Iris pigment epithelial cell (primary cell): ENCODE measurements around the gene KIAA0232.

Experiments used
- DNase-seq: peaks from one replicate; pipeline ENCODE4 v3.0.0-alpha.2; 2011; ENCODE audit warnings: low read depth

The KIAA0232 gene

DNA sequence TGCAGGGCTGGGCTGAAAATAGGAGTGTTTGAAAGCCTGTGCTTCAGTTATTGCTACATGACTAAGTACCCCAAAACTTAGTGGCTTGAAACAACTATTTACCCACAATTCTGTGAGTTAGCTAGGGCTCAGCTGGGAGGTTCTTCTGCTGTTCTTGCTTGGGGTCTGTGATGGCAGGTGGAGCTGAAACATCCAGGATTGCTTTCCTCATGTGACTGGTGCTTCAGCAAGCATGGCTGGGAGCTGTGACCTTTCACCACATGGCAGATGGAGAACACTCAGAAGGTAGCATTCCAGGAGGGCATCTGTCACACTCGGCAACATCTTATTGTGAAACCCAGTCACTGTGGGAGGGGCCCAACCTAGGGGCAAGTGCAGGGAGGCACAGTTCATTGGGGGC is 70.1 kb downstream of the KIAA0232 start:
- DNase-seq: no peak

DNA sequence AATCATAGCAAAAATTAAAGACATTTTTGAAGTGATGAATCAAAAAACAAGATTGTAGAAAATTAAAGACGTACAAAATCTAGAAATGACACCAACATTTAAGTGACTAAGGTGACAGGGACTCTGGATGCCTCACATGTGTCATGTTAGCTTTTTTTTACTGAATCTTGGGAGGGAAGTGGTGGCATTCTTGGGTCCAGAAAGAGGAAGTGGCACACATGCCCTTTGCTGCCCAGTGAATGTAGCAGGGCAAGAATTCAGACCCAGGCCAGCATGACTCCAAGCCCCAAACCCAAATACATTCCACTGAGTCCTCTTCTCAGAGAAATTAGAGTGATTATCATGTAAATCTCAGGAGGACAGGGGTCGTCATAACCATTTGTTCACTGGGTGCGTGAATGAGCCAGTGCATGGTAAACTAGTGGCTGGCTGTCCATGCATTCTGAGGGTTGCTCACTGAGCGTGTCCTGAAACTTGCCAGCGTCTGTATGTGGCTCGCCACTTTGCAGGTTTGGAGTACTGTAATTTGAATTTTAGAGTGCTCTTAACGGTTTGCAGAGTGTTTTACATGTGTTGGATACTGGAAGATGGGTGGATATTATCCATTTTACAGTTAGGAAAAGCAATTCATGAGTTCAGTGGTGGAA is 71.7 kb downstream of the KIAA0232 start:
- DNase-seq: no peak

DNA sequence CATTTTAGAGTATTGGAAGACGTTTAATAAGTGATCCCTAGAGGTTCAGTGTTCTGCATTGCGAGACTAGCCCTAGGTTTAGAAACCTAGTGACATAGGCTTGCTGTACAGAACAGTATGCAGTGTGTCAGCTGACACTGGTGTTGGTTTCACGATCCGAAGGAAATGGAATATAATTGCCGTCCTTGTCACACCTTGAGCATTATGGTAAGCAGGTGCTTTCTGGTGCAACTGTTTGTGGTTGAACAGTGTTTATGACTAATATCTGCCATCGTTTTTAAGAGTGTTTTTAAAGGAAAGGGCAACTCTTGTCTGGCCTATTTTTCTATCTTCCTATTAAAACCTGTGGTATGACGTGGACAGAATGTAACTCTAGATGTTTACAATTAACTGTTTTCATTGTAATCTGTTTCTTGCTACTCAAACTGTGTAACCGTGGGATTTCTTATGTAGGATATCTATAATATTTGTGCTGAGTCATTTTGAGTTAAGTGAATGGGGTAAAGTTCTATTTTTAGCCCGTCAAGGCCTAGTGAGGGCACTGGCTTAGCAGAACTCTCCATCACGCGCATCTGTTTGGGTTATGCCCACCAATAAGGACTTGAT is 73.3 kb downstream of the KIAA0232 start:
- peak; percentile 91 for DNase-seq

DNA sequence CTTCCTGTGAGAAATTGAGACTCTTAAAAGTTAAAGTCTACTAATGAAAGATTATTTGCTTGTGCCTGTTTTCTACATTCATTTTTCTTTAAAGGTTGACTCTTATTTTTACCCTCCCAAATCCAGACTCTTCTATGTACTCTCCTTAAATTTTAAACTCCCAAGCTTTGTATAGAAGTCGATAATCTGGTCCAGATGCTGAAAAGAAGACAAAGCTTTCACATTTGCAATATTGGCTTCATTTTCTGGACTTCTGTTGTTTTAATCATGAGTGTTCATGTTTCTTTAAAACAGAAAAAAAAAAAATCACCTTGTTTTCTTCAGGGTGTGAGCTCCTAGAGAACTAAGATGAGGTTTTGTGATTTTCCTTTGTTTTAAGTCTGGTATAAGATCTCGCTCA is 73.9 kb downstream of the KIAA0232 start:
- DNase-seq: no peak

DNA sequence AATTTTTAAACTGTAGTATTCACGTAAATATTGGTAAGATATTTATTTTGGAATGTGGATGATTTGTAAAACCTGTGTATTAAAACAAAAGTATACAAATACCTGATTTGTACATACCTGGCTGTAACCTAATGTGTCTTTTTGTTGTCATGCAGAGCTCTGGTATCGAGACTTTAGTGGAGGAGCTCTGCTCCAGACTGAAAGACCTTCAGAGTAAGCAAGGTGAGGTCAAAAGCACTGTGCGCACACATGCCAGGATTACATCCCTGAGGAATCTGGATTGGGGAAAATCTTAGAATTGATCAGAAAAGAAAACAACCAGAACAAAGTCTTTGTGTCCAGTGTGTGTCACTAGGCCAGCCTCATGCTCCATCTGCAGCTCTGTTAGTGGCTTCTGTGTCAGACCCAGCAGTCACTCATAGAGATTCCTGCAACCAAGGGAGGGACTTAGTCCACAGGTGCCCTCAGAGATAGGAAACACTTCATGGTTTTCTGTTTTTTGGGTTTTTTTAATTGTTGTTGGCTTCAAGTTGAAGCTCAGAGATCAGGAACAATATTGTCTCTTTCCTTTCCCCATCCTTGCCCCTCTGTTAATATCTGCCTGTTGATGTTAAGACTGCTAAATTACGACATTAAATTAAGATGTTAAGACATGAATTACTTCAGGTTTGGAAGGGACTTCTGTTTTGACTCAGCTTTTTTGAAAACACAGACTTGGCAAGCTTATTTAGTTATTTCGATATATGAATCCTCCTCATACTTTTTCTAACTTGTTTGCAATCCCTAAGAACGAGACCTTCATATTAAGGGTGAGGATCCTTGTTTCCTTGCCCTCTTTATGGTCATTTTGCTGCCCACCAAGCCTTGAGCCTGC is 74.7 kb downstream of the KIAA0232 start:
- DNase-seq: no peak

DNA sequence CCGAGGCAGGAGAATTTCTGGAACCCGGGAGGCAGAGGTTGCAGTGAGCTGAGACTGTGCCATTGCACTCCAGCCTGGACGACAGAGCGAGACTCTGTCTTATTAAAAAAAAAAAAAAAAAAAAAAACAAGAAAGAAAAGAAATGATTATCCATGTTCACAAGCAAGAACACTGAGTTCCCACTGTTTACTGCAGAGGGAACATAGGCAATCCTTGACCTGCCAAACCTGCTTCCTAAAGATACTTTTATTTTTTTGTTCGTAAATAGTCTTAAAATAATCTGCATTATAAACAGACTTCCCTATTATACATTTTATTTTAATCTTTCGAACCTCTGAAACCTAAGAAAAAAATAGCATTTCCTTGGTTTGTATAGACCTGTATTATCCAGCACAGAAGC is 76.5 kb downstream of the KIAA0232 start:
- DNase-seq: no peak

DNA sequence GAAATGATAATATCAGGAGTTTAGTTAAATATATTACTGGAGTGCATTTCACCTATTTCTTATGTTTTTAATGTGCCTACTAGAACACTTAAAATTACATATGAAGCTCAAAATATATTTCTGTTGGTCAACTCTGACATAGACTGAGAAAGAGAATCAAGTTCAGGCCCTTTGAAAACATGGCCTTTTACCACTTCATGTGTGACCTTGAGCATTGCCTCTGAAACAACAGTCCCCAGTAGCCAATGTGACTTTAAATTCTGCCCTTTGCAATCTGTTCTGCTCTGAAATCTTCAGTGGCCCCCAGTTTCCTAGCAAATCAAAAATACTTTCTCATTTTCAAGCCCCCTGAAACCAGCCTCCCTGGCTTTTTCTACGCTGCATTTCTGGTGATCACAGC is 77.0 kb downstream of the KIAA0232 start:
- no peak for DNase-seq

DNA sequence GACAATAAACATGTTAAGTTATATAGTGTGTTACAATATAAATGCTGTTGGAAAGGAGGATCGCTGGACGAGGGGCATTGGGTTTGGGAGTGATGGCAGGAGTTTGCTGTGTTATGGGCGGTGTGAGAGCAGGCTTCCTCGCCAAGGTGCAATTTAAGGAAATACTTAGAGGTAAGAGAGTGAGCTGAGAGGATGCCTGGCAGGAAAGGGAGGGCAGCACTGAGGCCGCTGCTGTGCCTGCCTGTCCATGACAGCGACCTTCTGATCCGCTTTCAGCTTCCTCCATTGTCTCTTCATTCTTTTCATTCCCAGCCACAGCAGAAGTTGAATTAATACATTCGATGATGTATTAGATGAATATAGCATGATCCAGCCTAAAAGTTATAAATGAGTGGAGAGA is 85.9 kb downstream of the KIAA0232 start:
- DNase-seq: no peak

DNA sequence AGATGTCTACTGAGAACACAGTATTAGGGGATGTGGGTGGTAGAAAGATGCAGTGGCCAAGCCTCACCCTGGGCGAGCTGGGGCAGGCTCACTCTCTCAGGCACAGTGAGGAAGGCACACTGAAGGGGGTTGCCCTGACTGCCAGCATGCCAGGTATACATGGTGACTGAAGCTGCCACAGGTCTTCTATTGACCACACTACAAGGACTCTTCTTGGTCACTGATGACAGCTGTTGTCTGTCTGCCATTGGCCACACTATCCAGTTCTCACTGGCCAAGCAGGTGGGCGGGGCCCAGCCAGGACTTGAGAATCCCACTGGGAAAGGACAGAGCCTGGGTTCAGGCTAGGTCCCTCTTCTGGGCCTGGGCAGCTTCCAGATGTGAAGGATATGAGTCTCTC is 87.4 kb downstream of the KIAA0232 start:
- no peak for DNase-seq

DNA sequence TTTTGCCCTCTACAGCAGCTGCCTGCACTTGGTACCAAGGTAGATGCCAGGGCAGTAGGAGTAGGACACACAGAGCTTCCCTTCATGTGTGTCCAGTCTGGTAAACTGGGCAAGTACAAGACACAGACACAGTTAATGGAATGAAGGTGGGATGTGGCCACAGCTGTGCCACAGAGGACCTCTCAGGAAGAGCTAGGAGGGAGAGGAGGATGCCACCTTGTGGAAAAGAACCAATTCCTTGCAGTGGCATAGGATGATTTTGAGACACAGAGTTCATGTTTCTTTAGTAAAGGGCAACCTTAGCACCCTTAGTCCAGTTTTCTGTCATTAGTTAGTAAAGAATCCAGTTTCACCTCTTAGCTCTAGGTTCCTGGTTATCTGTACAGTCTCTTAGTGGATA is 90.8 kb downstream of the KIAA0232 start:
- DNase-seq: no peak

DNA sequence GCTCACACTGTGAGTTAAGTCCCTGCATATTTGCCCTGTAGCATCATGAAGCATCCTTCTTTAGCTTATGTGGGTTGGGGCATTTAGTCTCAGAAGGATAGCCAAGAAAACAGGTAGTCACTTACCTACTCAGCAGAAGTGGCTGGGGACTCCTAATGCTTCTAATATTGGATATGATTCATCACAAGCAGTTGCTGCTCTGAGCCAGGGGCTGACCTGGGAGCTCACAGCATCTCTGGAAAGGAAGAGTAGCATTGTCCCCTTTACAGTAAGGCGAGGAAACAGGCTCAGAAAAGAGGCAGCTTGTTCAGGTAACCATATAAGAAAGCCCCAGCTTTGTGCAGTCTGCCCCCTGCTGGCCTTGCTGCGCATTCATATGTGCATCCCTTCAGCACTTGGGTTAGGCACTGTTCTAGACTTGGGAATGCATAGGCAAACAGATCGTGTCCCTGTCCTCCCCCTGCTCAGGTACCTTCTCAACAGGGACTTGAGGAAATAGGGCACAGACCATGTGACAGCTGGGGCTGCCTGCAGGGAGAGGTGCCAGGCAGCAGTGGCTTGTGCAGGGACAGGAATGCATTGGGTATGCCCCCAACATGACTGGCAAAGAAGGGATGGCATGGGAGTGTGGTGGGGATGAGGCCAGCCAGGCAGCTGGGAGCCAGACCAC is 91.4 kb downstream of the KIAA0232 start:
- DNase-seq: peak; percentile 62

DNA sequence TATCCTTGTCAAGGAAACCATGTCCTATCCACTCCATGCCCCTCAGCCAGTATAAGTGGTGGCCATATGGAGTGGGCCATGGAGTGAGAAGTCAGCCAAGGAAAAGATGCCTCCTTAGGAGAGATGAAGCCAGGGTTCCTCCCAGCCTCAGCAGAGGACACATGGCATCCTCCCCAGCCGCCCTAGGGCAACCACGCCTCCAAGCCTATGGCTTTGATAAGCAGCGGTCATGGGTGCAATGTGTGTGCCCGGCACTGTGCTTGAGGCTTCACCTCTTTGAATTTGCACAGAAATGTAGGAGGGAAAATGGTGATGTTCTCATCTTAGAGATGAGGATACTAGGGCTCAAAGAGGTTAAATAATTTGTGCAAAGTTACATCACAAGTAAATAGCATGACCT is 92.5 kb downstream of the KIAA0232 start:
- DNase-seq: no peak

DNA sequence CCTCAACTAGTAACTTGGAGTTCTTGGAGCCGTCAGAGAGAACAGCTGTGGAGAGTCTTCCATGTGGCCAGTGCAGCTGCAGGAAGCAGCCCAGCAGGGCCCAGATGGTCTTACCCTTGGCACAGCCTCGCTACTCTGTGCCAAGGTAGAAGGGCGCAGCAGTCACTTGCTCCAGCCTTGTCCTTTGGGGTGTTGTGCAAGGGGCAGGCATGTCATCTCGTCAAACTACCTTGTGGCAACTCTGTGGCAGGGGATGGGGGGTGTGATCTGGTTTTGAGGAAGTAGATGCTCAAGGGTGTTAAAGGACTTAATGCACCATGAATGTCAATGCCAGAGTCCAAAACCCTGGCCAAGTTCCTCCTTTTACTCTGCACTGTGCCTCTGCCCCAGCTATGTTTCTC is 92.9 kb downstream of the KIAA0232 start:
- DNase-seq: no peak

DNA sequence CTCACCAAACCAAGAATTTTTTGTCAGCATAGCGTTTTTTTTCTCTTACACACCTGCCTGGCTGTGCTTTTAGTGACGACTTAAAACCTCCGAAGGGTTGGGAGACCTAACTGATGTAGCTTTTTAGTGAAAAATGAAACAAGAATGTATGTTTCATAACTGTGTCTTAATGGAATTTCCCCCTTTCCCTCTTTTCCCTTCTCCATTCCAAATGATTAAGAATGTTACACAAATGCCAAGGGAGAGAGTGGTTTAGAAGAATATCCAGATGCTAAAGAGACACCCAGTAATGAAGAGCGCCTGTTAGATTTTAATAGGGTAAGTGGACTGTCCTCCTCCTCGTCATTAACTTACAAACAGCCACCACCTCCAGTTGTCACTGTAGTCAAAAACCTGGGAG is 93.9 kb downstream of the KIAA0232 start:
- no peak for DNase-seq

DNA sequence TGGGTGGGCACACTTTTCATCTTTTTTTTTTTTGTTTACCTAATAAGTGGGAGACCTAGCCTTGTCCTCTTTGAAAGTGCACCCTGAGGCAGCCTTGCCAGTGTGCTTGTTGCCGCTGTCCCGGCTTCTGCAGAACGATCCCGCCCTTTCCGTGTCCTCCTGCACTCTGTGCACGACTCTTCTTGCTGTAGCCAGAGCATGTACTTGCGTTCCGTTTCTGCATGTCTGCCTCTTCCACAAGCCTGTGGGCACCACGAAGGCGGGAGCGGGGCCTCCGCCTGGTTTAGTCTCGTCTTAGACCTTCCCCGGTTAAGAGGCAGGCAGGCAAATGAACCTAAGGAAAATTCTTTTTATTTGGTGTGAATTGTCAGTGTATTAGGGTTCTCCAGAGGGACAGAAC is 94.5 kb downstream of the KIAA0232 start:
- no peak for DNase-seq

DNA sequence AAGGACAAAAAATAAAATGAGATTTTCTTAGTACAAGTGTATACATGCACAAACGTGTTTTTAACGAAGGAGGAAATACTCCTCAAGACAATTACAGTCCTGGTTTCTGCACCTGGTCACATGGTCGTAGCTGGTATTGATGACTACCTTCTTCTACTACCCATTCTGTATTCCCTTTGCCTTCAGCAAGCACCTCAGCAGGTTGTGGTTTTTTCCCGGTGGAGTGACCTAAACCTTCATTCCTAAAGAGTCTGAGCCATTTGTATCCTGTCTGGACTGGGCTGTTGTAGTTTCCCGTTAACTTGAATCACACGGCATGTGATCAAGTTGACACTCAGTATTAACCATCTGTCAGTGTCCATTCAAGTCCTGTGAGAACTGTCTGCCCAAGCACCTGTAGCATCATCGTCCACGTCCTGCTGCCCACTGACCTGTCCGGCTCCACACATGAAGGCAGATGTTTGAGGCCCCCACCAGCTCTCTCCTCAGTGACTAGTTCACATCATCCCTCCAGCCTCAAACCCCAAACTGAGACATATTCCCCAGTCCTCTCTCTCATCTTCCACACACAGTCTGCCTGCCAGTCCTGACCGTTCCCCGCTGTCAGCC is 96.0 kb downstream of the KIAA0232 start:
- DNase-seq: no peak

DNA sequence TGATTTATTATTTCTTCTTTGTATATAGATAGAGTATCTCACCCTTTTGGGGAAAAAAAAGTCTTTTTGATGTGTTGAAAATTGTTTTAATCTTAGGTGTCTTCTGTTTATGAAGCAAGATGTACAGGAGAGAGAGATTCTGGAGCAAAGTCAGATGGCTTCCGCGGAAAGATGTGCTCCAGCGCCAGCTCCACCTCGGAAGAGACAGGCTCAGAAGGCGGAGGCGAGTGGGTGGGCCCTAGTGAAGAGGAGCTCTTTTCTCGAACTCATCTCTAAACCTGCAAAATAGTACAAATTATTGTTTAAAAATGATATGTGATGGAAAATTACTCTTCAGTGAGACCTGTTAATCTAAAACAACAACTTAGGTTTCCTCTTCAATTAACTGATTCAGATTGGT is 98.2 kb downstream of the KIAA0232 start:
- DNase-seq: no peak

DNA sequence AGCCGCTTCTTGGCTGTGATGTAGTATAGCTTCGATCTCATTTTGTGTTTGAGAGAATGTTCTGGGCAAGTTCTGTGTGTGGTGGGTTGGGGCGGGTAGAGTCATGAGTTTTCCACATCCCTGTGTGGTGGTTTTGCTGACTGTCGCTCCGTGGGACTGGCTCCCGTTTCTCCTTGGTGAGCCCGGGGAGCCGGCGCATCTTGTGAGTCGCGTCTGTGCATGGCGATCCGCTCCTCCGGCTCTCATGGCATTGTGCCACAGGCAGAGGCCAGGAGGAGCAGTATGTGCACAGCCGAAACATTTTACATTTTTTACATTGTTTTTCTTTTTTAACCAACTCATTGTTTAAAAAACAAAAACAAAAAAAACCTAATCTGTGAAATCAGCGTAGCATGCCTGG is 99.4 kb downstream of the KIAA0232 start:
- no peak for DNase-seq

DNA sequence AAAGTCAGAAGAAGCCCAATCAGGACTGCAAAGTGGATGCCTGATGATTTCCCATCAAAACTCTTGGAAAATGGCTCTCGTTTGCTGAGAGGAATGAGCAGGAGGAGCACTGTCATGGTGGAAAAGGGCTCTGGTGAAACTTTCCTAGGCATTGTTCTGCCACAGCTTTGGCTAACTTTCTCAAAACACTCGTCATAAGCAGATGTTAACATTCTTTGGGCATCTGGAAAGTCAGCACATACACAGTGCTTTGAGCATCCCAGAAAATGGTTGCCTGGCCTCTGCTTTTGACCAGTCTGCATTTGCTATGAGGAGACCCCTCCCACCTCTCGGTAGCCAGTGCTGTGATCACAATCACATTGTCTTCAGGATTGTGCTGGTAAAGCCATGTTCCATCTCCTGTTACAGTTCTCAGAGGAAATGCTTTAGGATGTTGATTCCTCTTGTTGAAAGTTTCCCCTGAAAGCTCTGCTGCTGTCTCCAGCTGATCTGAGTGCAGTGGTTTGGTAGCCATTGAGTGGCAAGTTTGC is 101.9 kb downstream of the KIAA0232 start:
- DNase-seq: no peak

DNA sequence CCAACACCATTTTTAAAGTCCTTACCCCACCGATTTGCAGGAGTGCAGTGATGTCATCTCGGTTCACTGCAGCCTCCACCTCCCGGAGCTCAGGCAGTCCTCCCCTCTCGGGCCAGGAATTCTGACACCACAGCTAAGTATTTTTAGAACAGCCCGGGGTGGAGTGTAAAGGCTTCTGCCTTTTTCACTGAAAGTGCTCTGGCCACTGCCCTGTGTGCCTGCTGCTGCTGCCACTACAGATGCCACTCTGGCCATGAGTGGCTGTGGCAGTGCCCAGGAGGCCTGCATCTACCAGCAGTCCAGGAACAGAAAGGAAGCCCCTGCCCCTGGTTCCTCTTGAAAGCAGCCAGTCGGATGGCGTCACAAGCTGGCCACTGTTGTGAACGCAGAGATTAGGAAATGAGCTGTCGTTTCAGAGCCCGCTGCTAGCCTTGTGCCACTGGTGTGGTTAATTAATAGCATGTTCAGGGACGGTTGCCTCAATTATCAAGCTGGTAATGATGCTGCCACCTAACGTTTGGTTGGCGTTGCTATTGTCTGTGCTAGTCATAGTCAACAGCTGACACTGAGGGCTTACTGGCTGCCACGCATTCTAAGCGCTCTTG is 103.5 kb downstream of the KIAA0232 start:
- DNase-seq: peak; percentile 65

DNA sequence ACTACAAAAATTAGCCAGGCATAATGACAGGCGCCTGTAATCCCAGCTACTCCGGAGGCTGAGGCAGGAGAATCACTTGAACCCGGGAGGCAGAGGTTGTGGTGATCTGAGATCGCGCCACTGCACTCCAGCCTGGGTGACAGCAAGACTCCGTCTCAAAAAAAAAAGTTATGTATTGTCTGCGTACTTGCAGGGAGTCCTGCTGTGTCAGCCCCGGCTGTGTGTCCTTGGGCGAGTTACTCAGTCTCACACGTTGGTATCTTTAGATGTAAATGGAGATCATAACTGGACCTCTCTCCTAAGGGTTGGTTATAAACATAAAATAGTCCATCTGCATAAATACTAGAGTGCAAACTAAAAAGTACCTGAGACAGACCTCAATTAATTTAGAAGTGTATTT is 104.4 kb downstream of the KIAA0232 start:
- DNase-seq: no peak
